SK-N-MC (cell line): ENCODE results near the gene PNCK.

Experiments used
- EZH2 ChIP-seq: fragments of 200-600 bp; sonication (generic); IDR thresholded peaks from one replicate; pipeline ENCODE4 v1.6.1; 2017; ENCODE audit warnings: antibody characterized with exemption
- FOXP2 ChIP-seq: optimal IDR thresholded peaks from 2 replicates; pipeline ENCODE3; 2011; ENCODE audit warnings: mild to moderate bottlenecking, moderate library complexity; ENCODE audit not compliant: insufficient read depth; ENCODE audit errors: extremely low read length, control extremely low read depth
- POLR2AphosphoS5 ChIP-seq: IDR thresholded peaks from 2 replicates; pipeline ENCODE4 v1.6.1; 2012; ENCODE audit warnings: mild to moderate bottlenecking, low read depth, low read length, borderline replicate concordance

- TF ChIP-seq POLR2AphosphoS5 (no peak), EZH2 (no peak), FOXP2 (no peak)
These were observed 6.2 kb downstream of the PNCK start for GRCh38 chrX:153667281-153667955.
